Fibroblast of peridontal ligament (primary cell): Measurements from ENCODE around the gene ACER1.
"Not testable (repeated sequence)": the region's sequence is repeated elsewhere in the genome, so short reads cannot be mapped to it uniquely, and the experiment has no call there.

Source experiments
- DNase-seq: peaks from one replicate; pipeline ENCODE4 v3.0.0-alpha.2; 2010; ENCODE audit errors: extremely low read depth

Gene ACER1

DNA sequence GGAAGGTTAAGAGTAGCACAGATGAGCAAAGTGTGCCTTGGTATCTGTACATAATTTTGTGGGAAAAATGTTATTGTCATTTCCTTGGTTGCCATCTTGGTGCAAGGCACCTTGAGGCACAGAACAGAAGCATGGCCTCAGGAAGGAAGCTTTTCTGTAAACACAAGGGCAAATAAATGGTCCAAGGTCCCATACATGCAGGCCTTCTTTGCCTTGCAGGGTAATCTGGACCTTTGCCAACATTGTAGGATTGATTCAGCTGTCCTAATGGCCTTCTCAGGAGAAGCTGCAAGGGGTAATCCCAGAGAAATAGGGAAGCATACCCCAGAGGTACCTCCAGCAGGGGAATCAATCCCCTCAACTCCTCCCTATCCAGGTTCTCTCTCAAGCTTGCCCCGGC lies 44.7 kb downstream of the ACER1 start:
- DNase-seq: no peak

DNA sequence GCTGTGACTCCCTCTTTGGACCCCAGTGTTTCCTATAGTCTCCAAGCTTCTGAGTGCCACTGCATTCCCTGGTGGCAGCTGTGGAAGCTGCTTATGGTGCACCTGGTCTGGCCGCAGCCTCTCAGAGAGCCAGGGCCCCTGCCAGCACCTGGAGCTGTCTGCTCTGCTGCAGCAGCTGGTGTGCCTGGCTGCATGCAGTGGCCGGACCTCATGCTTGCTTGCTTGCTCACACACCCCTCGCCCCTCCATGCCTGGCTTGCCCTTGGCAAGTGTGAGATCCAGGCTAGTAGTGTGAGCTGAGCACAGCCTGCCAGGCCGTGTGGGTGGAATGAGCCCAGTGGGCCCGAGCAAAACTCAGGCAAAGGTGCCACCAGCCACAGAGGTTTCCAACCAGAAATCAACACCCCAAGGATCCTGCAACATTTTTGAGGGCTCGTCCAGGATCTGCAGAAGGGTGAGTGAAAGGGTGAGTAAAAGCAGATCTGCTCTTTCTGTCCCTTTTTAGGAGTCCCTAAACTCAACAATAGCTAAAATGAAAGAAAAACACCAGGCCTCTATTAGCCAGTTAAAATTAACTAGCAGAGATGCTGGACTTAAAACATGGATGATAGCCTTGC lies 46.0 kb downstream of the ACER1 start:
- no peak for DNase-seq

DNA sequence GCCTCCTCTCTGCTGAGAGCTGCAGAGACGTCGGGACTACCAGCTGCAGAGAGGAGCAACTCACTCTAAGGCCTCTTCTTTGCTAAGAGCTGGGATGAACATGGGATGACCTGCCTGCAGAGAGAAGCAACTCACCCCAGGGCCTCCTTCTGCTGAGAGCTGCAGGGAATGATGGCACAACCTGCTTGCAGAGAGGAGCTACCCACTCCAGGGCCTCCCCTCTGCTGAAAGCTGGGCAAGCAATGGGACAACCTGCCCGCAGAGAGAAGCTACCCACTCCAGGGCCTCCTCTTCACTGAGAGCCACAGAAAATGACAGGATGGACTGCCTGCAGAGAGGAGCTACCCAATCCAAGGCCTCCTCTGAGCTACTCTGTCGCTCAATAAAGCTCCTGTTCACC lies 46.7 kb downstream of the ACER1 start:
- no peak for DNase-seq

DNA sequence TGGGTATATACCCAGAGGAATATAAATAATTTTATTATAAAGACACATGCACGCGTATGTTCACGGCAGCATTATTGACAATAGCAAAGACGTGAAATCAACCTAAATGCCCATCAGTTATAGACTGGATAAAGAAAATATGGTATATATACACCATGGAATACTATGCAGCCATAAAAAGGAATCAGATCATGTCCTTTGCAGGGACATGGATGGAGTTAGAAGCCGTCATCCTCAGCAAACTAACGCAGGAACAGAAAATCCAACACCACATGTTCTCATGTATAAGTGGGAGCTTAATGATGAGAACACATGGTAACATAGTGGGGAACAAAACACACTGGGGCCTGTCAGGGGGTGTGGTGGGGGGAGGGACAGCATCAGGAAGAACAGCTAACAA lies 51.0 kb downstream of the ACER1 start:
- DNase-seq: not testable (repeated sequence)

DNA sequence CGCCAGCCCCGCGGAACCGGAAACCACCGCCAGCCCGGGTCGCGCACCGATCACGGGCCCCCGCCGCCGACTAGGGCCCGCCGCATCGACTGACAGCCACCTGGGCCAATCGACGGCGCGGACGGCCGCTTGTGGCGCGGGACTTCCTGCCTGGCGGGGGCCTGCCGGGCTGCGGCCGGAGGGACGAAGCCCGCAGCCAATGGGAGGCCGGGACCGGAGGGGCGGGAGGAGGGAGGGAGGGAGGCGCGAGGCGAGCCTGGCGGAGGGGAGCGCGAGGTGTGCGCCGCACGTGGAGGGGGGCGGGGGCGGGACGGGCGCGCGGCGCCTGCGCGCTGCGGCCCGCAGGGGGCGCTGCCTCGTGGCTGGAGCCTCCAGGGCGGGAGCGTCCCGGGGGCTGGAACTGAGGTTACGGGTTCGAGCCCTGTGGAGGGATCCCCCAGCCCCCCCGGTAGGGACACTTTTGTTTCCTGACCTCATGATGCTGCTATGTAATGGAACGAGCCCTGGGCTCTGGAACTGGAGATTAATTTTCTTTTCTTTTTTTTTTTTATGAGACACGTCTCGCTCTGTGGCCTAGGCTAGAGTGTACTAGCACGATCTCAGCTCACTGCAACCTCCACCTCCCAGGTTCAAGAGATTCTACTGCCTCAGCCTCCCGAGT lies 53.4 kb downstream of the ACER1 start, which contains the start of gene MLLT1:
Gene MLLT1 (minus strand): TSS at position 45 of the 661 bp plus-strand sequence. CDS start 191 bp downstream, outside the sequence.
- peak; percentile 93 for DNase-seq

DNA sequence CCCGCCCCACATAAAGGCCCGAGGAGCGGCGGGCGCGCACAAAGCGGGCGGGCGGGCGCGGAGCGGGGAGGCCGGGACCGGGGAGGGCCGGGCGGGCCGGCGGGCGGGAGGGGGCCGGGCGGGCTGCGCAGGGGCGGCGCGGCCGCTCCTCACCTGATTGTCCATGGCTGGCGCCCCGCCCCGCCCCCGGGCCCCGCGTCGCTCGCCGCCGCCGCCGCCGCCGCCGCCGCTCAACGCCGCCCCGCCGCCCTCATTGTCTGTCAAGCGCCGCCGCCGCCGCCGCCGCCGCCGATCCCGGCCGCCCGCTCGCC lies 53.8 kb downstream of the ACER1 start:
- no peak for DNase-seq

DNA sequence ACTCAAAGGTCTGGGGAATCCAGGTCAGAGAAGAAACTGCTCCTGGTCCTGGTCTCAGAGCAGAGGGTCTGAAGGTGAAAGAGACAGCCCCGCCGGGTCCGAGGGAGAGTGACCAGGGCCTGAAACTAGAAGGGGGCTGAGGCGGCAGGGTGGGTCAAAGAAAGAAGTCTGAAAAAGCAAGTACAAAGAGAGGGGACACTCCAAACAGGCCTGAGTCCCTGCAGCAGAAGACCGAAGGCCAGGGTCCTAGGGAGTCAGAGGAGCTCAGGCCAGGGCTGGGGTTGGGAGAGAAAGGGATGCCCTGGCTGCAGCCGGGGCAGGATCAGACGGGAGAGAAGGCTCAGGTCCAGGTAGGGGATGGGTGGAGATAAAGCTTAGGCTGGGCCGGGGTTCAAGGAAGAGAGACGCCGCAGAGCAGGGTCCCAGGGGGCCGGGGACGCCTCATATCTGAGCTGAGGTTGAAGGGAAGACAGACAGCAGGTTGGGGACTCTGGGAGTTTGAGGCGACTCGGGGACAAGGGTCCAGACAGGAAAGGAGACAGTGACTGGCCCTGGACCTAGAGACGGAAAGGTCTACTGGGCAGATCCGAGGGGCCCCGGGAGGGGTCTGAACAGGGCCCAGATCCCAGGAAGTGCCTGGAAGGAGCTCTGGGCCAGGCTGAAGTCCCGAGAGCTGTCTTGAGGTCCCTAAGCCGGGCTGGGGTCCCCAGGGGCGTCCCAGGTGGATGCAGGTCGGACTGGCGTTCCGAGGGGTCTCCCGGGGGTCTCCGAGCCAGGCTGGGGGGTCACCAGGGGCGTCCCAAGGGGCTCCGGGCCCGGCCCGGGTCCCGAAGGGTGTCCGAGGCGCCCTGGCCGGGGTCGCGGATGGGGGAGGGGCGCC lies 54.4 kb downstream of the ACER1 start:
- no peak for DNase-seq

DNA sequence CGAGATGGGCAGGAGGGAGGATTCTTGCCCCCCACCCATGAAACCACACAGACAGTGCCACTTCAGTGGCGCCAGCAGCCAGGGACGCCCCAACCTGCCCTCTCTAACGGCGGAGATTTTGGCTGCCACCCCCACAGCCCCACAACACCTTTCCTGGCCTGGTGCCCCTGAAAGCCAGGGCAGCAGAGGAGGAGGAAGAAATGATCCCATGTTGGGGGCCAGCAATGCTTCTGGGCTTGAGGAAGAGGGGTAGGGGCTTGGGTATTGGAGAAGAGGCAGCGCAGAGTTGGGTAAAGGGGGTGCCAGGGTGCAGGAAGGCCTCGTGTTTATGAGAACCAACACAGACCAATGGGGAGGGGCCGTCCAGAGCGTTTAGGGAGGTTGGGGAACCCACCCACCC lies 55.4 kb downstream of the ACER1 start:
- DNase-seq: no peak

DNA sequence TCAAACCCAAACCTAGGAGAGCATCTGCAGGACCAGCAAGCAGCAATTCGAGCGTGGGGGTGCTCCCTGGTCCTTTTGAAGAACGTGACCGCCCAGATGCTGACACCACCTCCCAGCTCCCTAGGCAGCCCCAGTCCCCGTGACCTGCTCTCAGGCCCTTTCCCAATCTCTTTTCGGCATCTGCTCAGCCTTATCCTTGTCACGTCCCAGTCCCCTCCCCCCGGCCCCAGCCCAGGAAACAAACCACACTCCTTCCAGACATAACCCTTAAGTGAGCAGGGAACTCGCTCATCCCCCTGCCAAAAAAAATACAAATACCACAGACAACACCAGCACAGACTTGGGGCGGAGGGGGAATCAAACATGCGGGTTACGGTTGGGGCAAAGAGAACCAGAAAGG lies 57.0 kb downstream of the ACER1 start:
- DNase-seq: peak; percentile 80

DNA sequence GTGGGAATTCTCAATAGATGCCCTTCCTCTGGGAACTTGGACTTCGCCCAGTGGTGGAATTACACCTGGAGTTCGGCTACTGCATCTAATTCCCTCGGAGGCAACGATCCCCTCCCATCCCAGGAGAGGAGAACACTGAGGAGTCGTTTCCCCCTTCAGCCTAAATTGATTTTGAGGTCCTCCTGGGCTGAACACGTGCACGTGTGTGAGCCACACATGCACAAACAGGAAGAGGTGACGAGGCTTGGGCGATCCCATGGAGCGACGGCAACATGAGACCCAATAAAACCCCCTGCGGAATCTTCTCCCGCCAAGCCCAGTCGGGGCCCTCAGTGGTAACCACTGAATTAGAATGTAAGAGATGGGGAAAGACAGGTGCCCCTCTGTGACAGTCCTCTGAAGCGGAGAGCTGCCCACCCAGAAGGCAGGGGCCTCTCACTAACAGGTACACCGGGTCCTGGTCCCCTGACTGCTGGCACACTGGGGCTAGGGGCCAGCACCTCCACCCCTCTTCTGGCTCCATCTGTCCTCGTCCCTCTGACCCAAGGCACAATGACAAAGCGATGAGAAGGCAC lies 58.2 kb downstream of the ACER1 start:
- DNase-seq: no peak

DNA sequence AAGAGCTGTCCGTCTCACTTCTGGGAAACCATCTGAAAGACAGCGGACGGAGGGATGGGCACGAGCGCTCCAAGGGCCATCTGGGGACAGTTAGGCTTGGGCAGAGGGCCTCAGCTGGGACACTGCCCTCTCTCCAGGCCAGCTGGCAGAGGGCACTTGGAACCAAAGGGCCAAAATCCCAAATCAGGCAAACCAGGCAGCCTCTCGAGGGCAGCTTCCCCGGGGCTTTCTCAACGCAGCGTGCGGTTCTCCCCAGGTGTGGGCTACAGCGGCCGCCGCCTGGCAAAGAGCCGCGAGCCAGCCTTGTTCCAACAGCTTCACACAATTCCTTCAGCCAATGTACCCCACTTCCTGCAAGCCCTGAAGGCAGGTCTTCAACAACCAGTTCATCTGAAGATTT lies 58.7 kb downstream of the ACER1 start:
- DNase-seq: no peak

DNA sequence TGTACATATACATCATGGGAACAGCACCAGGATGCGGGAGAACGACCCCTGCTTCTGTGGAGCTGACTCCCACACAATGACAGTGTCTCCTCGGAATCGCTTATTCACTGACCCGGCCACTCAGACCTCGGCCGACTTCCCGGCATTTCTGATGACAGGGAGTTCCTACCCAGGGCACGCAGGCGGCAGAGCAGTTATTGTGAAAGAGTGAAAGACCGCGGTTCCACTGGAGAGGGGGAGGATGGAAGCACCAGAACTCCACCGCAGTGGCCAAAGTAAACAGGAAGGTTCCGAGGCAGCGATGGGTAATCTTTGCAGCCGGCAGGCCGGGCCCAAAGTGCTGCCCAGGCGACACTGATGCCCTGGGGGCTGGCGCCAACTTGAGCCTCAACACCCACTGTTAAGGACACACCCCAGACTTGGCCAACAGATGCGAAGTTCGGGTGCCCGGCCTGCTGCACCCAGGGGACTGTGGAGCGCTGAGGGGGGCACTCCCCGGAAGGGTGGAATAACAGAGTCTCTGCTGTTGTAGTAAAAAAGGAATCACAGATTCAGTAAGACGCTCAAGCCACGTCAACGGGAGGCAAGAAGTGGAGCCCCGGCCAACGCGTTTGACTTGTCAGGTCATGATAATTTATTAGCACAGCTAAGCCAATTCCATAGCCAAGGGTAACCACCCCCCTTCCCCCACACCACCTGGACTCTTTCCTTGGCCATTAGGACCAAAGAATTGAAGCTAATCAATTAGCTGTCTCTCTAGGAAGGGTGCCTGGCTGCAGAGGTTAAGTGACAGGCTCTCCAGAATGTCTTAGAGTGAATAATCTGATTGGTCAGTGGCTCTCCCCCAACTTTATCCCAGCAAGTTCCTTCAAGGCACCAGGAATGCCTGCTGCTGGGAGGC lies 59.5 kb downstream of the ACER1 start:
- peak; percentile 88 for DNase-seq

DNA sequence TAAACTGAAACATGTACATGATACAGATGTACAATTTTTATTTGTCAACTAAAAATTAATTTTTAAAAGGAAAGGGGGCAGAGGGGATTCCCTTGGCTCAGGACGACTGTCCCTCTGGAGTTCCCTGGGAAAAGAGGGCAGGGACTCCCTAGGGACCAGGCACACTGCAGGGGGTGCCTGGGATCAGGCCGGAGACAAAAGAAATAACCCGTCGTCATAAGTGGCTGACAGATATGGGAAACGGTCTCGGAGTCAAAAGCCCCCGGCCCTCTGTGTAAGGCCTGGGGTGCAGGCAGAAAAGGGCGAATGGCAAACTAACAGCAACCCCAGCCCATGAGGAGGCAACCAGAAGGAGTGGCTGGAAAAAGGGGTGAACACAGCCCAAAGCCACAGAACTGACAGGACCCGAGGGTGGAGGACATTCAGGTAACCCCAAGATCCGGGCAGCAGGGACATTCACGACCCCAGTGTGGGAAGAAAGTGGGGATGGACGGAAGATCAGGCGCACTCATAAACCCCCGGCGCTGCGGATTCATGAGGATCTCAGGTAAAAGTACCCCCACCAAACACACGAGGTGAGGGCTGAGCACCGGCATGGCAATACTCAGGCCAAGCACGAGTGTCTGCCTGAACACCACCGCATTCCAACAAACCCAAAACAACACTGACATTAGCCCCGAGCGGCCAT lies 60.4 kb downstream of the ACER1 start:
- no peak for DNase-seq

DNA sequence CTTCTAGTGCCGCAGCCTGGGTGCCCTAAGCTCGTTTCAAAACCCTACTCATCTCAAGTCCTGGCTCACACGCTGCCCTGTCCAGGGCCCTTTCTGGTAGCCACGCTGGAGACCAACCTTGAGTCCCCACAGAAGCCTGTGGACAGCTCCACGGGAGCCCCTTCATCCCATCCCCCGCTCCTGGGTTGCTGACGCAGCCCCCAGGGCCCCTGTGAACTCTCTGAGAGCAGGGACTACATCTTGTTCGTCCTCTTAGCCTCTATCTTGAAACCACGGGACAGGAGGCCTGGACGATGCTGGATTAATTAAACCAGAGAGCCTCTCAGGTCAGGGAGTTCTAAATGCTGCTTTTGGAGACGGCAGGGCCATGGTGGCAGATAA lies 61.0 kb downstream of the ACER1 start:
- DNase-seq: no peak

DNA sequence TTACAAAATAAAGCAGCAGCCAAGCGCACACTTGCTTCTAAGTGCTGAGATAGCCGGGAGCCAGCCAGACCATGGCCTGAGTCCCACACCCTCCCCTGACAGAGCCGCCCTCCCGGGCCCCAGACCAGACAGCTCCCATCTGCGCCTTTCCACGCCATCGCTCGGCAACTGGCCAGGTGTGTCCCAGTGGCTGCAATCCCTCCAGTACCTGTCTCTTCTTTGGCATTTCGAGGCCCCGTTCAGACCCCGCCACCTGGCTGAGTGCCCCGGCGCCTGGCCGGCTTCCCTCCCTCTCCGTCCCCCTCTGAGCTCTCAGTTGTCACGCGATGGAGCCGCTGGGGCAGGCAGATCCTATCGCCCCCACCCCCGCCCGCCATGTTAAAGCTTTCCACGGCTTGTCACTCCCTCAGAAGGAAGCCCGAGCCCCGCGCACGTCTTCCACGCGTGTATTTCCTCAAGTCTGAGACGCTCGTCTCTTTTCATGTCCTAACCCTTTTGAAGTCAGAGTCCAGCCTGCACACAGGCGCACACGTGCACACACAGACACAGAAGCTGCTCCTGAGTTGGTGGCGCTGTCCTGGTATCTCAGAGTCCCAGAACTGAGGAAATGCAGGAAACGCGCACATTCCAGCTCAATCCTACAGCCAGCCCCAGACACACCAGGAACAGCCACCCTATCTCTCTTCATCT lies 61.5 kb downstream of the ACER1 start:
- DNase-seq: peak; percentile 63

DNA sequence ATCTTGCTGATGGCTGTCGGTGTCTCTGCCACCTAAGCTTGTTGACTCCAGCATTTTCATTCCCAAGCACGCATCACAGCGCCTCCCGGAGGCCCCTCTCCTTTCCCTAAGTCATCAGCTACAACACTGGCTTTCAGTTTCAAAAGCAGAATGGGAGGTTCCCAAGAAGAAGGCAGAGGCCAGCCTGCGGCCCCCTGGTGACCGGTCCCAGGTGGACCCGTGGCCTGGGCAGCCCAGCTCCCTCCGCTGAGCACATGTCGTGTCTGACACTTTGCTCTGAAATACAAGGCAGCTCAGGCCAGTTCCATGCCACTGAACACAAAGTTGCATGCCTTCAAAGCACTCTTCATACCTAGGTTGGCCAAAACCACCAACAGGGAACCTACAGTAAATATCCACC lies 62.2 kb downstream of the ACER1 start:
- no peak for DNase-seq

DNA sequence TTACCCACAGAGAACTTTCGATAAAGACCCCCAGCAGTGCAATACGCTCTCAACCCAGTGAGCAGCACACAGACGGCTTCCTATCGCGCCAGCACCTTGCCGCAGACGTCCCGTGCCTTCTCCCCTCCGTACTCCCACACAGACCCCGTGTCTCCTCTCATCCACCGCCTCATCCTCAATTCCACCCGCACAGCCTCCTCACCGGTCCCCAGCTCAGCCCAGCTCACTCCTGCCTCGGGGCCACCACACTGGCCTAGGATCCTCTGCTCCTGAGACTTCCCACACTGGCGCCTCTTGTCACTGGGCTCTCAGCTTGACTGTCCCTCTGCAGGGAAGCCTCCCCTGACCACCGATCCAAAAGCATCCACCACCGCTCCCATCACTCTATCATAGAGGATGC lies 62.6 kb downstream of the ACER1 start:
- no peak for DNase-seq

DNA sequence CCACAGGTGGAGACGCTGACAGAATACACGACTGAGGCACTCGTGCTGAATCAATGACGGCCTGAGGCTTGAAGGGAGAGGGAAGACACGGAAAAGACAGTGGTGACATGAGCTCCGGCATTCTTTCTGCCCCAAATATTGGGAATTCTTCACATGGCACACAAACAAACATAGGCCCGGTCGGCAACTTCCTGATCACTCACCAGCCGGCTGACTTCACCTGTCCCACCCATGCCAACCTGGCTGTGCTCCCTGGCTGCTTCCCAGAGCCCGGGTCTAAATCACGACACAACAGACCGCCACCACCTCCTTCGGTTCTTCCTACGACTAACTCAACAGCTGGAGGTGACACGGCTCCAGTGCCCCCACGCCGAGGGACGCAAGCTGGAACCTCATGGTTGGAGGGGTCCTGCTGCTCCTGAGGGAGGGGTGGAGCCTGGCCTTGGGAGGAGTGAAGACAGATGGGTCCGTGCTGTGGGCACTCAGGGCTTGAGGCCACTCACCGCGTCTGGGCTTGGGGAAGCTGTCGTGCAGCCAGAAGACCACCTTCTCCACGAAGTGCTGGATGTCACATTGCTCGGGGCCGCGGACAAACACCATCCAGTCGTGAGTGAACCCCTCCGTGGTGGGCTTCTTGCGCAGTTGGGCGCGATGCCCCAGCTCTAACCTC lies 63.2 kb downstream of the ACER1 start:
- DNase-seq: no peak

DNA sequence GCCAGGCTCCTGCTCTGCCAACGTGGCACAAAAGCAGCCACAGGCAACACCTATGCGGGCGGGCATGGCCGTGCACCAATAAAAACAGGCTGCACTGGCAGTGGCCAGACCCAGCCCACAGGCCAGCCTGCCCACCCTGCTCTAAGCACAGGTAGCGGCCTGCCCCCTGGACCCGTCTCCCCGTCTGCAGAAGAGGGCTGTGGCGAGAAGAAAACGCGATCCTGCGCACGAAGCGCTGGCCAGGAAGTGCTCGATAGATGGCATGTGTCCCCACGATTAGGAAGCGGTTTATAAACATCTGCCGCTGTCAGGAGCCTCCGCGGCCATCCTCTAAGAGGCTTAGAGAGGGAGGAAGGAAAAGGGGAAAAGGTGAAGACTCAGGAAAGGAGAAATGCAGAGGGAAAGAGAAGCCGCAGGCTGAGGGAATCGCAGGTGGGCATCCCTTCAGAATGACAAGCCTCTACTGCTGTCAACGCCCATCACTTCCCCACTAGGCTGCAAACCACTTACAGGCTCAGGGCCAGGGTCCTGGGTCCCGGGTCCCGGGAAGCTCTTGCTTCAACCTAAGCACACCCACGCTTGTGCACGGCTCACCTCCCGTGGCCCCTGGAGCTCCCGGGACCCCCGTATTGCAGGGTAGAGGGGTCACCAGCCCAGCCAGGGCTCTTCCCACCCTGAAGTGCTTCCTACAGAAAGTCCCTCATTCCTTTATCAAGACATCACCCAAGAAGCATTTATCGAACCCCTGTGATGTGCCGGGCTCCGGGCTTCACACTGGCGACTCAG lies 64.1 kb downstream of the ACER1 start:
- no peak for DNase-seq
